WTC11 (cell line): ENCODE measurements around the gene PLTP. TPM values are rescaled to one million over a fixed set of nuclear protein-coding genes. Genes with fewer than 3 reads are reported as not detected.

Source experiments
- ATAC-seq: fragments of 200-7000 bp; cut with Tn5 transposase; 2 replicates; pipeline ENCODE4 v1.10.0; 2021; ENCODE audit warnings: mild to moderate bottlenecking, moderate library complexity
- CTCF ChIA-PET: fragments of 300-600 bp; sonication (Branson Sonifier 250); formaldehyde crosslinking; loops from one replicate; lab custom pipeline; 2021; ENCODE audit warnings: antibody characterized with exemption; lab: Charles Lee
- POLR2A ChIA-PET: fragments of 350-600 bp; sonication (Branson Sonifier 250); formaldehyde crosslinking; loops from one replicate; lab custom pipeline; 2021; ENCODE audit warnings: antibody characterized with exemption; lab: Charles Lee
- DNase-seq: peaks from one replicate; pipeline ENCODE4 v3.0.0; 2021; ENCODE audit warnings: low spot score
- H3K27ac Mint-ChIP-seq: 2 replicates; pipeline ENCODE4 v1.8.0; 2021; ENCODE audit warnings: mixed read lengths
- H3K27me3 Mint-ChIP-seq: 2 replicates; pipeline ENCODE4 v1.8.0; 2021; ENCODE audit warnings: low read depth, mild to moderate bottlenecking, moderate library complexity, mixed read lengths
- H3K36me3 Mint-ChIP-seq: 2 replicates; pipeline ENCODE4 v1.8.0; 2021; ENCODE audit warnings: mixed read lengths
- H3K4me1 Mint-ChIP-seq: 2 replicates; pipeline ENCODE4 v1.8.0; 2022; ENCODE audit warnings: mixed read lengths
- H3K4me3 Mint-ChIP-seq: 2 replicates; pipeline ENCODE4 v1.8.0; 2021; ENCODE audit warnings: mild to moderate bottlenecking, moderate library complexity, mixed read lengths
- H3K9me3 Mint-ChIP-seq: 2 replicates; pipeline ENCODE4 v1.8.0; 2021; ENCODE audit warnings: mixed read lengths
- CDX4 ChIP-seq: fragments of 250-450 bp; sonication (Bioruptor Pico); IDR thresholded peaks from 2 replicates; pipeline ENCODE4 v1.9.0; 2021; ENCODE audit warnings: moderate library complexity, mild to moderate bottlenecking, inconsistent platforms, borderline replicate concordance
- CREB1 ChIP-seq: sonication (generic); formaldehyde crosslinking; IDR thresholded peaks from 2 replicates; pipeline ENCODE4 v1.8.0; 2023; ENCODE audit warnings: mild to moderate bottlenecking, missing genetic modification reagents
- CREM ChIP-seq: sonication (generic); formaldehyde crosslinking; IDR thresholded peaks from 2 replicates; pipeline ENCODE4 v1.8.1; 2022; ENCODE audit warnings: mild to moderate bottlenecking, missing genetic modification reagents, moderate library complexity
- E2F1 ChIP-seq: sonication (generic); formaldehyde crosslinking; IDR thresholded peaks from 2 replicates; pipeline ENCODE4 v1.8.0; 2022; ENCODE audit warnings: mild to moderate bottlenecking, missing genetic modification reagents
- ESRRA ChIP-seq: sonication (generic); formaldehyde crosslinking; IDR thresholded peaks from 2 replicates; pipeline ENCODE4 v1.8.1; 2022; ENCODE audit warnings: mild to moderate bottlenecking, missing genetic modification reagents, borderline replicate concordance
- HMGXB4 ChIP-seq: sonication (generic); formaldehyde crosslinking; IDR thresholded peaks from 2 replicates; pipeline ENCODE4 v1.8.1; 2023; ENCODE audit warnings: mild to moderate bottlenecking, moderate library complexity, missing genetic modification reagents
- IRF2 ChIP-seq: sonication (generic); formaldehyde crosslinking; IDR thresholded peaks from 2 replicates; pipeline ENCODE4 v1.8.0; 2022; ENCODE audit warnings: low read depth, missing genetic modification reagents, borderline replicate concordance
- KAT7 ChIP-seq: sonication (generic); formaldehyde crosslinking; IDR thresholded peaks from 2 replicates; pipeline ENCODE4 v1.8.1; 2023; ENCODE audit warnings: missing genetic modification reagents, mild to moderate bottlenecking, borderline replicate concordance
- MAX ChIP-seq: sonication (generic); formaldehyde crosslinking; IDR thresholded peaks from 2 replicates; pipeline ENCODE4 v1.8.0; 2022; ENCODE audit warnings: mild to moderate bottlenecking, missing genetic modification reagents
- MXD4 ChIP-seq: fragments of 250-450 bp; sonication (Bioruptor Pico); IDR thresholded peaks from 2 replicates; pipeline ENCODE4 v1.8.0; 2021; ENCODE audit warnings: mild to moderate bottlenecking, moderate library complexity, borderline replicate concordance
- MYBL2 ChIP-seq: sonication (generic); formaldehyde crosslinking; IDR thresholded peaks from 2 replicates; pipeline ENCODE4 v1.8.1; 2023; ENCODE audit warnings: mild to moderate bottlenecking, moderate library complexity, missing genetic modification reagents
- NR2C2 ChIP-seq: sonication (generic); formaldehyde crosslinking; IDR thresholded peaks from 2 replicates; pipeline ENCODE4 v1.8.0; 2022; ENCODE audit warnings: mild to moderate bottlenecking, missing genetic modification reagents
- PRDM15 ChIP-seq: sonication (generic); formaldehyde crosslinking; IDR thresholded peaks from 2 replicates; pipeline ENCODE4 v1.8.0; 2022; ENCODE audit warnings: missing genetic modification reagents
- SMAD3 ChIP-seq: sonication (generic); formaldehyde crosslinking; IDR thresholded peaks from 2 replicates; pipeline ENCODE4 v1.8.0; 2022; ENCODE audit warnings: missing genetic modification reagents, mild to moderate bottlenecking, borderline replicate concordance
- USF2 ChIP-seq: sonication (generic); formaldehyde crosslinking; IDR thresholded peaks from 2 replicates; pipeline ENCODE4 v1.8.1; 2023; ENCODE audit warnings: mild to moderate bottlenecking, missing genetic modification reagents, moderate library complexity
- ZNF138 ChIP-seq: sonication (generic); formaldehyde crosslinking; conservative IDR thresholded peaks from 2 replicates; pipeline ENCODE4 v1.8.1; 2022; ENCODE audit warnings: mild to moderate bottlenecking, moderate library complexity, missing genetic modification reagents
- ZNF512 ChIP-seq: sonication (generic); formaldehyde crosslinking; IDR thresholded peaks from 2 replicates; pipeline ENCODE4 v1.8.1; 2022; ENCODE audit warnings: missing genetic modification reagents, borderline replicate concordance
- total RNA-seq: library from RNA; stranded (reverse); gene quantifications from 3 replicates; pipeline ENCODE4 v1.2.3, GENCODE V29; 2021

Gene PLTP
- total RNA-seq, 1 experiment from 2014 or later, result 109 TPM

- no peak for DNase-seq
- H3K27ac Mint-ChIP-seq, result peak overlapping the region; percentile 32
- H3K9me3 Mint-ChIP-seq, result no peaks in the 10 kb centered on the region
- CTCF ChIA-PET, result interaction anchor here (0.5 to 1.4 kb wide), 4 partner anchors 37 to 201 kb away, joined by 3 to 6 read pairs (median 5); no protein-coding TSS in a partner anchor
- POLR2A ChIA-PET, result interaction anchor here (0.7 kb wide), 1 partner anchor 32 kb away, joined by 3 read pairs; no protein-coding TSS in a partner anchor
- H3K4me1 Mint-ChIP-seq, result peaks cover 8% of the 10 kb centered on the region; the same call in 1 of the 2 replicates
- 0 out of 2 replicates have a peak, but pooled peaks cover 2% of the 10 kb centered on the region for H3K36me3 Mint-ChIP-seq
- no peaks in the 10 kb centered on the region for H3K27me3 Mint-ChIP-seq
- no peak for ATAC-seq
- TF ChIP-seq CDX4, result no peak
- no peak for TF ChIP-seq IRF2 (CRISPR knock-in tag)
- TF ChIP-seq SMAD3 (CRISPR knock-in tag), result no peak
- no peak for TF ChIP-seq ESRRA (CRISPR knock-in tag)
- no peak for TF ChIP-seq KAT7 (CRISPR knock-in tag)
- TF ChIP-seq HMGXB4, result no peak
- TF ChIP-seq ZNF512, result no peak
- no peak overlapping the region for H3K4me3 Mint-ChIP-seq
These were observed 15.3 kb upstream of the PLTP start for GRCh38 chr20:45927071-45927878.

- H3K36me3 Mint-ChIP-seq, result no peaks in the 10 kb centered on the region
- peaks cover 6% of the 10 kb centered on the region; the same call in 1 of the 2 replicates for H3K4me1 Mint-ChIP-seq
- no peaks in the 10 kb centered on the region for H3K9me3 Mint-ChIP-seq
- no peaks in the 10 kb centered on the region for H3K27me3 Mint-ChIP-seq
- no peak overlapping the region for H3K27ac Mint-ChIP-seq
- ATAC-seq (no peak), DNase-seq (no peak)
- no peak overlapping the region for H3K4me3 Mint-ChIP-seq
- POLR2A ChIA-PET, result no interaction called here
- CTCF ChIA-PET, result interaction anchor here (0.5 to 1.5 kb wide), 4 partner anchors 10 to 202 kb away, joined by 3 to 5 read pairs (median 3); no protein-coding TSS in a partner anchor
- no peak for TF ChIP-seq USF2
- no peak for TF ChIP-seq MYBL2 (CRISPR knock-in tag)
- no peak for TF ChIP-seq ZNF512
- no peak for TF ChIP-seq E2F1 (CRISPR knock-in tag)
- TF ChIP-seq CREB1 (CRISPR knock-in tag), result no peak
- no peak for TF ChIP-seq NR2C2 (CRISPR knock-in tag)
- TF ChIP-seq ZNF138 (CRISPR knock-in tag), result no peak
- TF ChIP-seq PRDM15 (CRISPR knock-in tag), result no peak
- no peak for TF ChIP-seq CREM (CRISPR knock-in tag)
- TF ChIP-seq MXD4 (CRISPR knock-in tag), result no peak
- no peak for TF ChIP-seq CDX4
- TF ChIP-seq MAX (CRISPR knock-in tag), result no peak
These were observed 14.7 kb upstream of the PLTP start for GRCh38 chr20:45926731-45927070.
